Measurements from ENCODE around the gene RER1.

DNA sequence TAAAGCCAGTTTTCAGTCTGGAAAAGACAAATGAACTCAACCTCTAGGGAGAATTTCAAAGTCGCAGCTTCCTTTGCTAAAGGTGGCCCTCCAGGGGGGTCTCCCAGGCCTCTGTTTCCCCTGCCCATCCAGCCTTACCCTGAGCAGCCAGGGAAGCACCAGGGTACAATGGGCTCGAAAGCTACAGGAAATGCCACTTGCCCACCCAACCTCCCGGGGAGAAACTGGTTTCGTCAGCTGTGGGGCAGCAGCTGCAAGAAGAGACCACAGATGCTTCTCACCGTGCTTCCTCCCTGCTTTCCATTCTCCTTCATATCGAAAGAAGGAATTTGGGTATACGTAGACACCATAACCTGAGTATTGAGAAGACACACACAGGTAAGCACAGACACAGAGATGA is 2.0 kb upstream of the RER1 start:
- TF ChIP-seq, protein P1, sequence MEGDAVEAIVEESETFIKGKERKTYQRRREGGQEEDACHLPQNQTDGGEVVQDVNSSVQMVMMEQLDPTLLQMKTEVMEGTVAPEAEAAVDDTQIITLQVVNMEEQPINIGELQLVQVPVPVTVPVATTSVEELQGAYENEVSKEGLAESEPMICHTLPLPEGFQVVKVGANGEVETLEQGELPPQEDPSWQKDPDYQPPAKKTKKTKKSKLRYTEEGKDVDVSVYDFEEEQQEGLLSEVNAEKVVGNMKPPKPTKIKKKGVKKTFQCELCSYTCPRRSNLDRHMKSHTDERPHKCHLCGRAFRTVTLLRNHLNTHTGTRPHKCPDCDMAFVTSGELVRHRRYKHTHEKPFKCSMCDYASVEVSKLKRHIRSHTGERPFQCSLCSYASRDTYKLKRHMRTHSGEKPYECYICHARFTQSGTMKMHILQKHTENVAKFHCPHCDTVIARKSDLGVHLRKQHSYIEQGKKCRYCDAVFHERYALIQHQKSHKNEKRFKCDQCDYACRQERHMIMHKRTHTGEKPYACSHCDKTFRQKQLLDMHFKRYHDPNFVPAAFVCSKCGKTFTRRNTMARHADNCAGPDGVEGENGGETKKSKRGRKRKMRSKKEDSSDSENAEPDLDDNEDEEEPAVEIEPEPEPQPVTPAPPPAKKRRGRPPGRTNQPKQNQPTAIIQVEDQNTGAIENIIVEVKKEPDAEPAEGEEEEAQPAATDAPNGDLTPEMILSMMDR (IDR thresholded peaks at IDR 0.05): no peak
- TF ChIP-seq EP300 (IDR thresholded peaks at IDR 0.05): no peak
